Measurements from ENCODE around the gene CHST12. TPM values are rescaled to one million over a fixed set of nuclear protein-coding genes. Genes with fewer than 3 reads are reported as not detected.

Gene CHST12
- total RNA-seq, 2 experiments from 2014 or later = 64.6 to 65.1 TPM

Other genes starting within 250 kb of the CHST12 start
- 100 to 1,000 TPM; 120 to 136 TPM for gene MAD1L1, start 170.7 kb upstream of the CHST12 start, total RNA-seq
- gene MRM2, start 161.4 kb upstream of the CHST12 start, total RNA-seq = 10 to 100 TPM; 23.6 to 25.7 TPM
- gene NUDT1, start 161.4 kb upstream of the CHST12 start, total RNA-seq = 10 to 100 TPM; 85.2 to 87.5 TPM
- gene SNX8, start 89.2 kb upstream of the CHST12 start, total RNA-seq = 10 to 100 TPM; 22.4 to 26.8 TPM
- 100 to 1,000 TPM; 135 to 138 TPM for gene EIF3B, start 48.8 kb upstream of the CHST12 start, total RNA-seq
- not detected for gene GRIFIN, start 72.8 kb downstream of the CHST12 start, total RNA-seq
- gene LFNG, start 116.2 kb downstream of the CHST12 start, total RNA-seq = 100 to 1,000 TPM; 105 to 109 TPM
- 10 to 100 TPM; 31.1 to 32.9 TPM for gene BRAT1, start 151.9 kb downstream of the CHST12 start, total RNA-seq
- gene IQCE, start 155.4 kb downstream of the CHST12 start, total RNA-seq = 10 to 100 TPM; 12.7 to 14.0 TPM
- 10 to 100 TPM in 1 of 2 experiments, 1 to 10 TPM in 1; 9.7 to 10.2 TPM for gene TTYH3, start 228.4 kb downstream of the CHST12 start, total RNA-seq

All from activated CD4-positive, alpha-beta memory T cell treated with anti-CD3 and anti-CD28 coated beads, Interleukin-2, amount 10 ng/mL, durations not matched to agents 7 days and 5 days (primary cell).